SJCRH30 (cell line): Measurements from ENCODE around the gene RNF4. TPM values are rescaled to one million over a fixed set of nuclear protein-coding genes. Genes with fewer than 3 reads are reported as not detected.
"Not testable (repeated sequence)": the region's sequence is repeated elsewhere in the genome, so short reads cannot be mapped to it uniquely, and the experiment has no call there.

Experiments used
- DNase-seq, 2 experiments: peaks; one replicate each; pipeline ENCODE4 v3.0.0-alpha.2; 2015 to 2020
- H3K27ac ChIP-seq: fragments of 250-450 bp; sonication (Bioruptor Pico); 2 replicates; pipeline ENCODE4 v1.5.1; 2020; ENCODE audit warnings: mild to moderate bottlenecking, moderate library complexity
- H3K27me3 ChIP-seq: fragments of 250-450 bp; sonication (Bioruptor Pico); 2 replicates; pipeline ENCODE4 v1.5.1; 2020; ENCODE audit warnings: mild to moderate bottlenecking, moderate library complexity
- H3K36me3 ChIP-seq: fragments of 250-450 bp; sonication (Bioruptor Pico); 2 replicates; pipeline ENCODE4 v1.5.1; 2020; ENCODE audit warnings: mild to moderate bottlenecking, moderate library complexity
- H3K4me1 ChIP-seq: fragments of 250-450 bp; sonication (Bioruptor Pico); 2 replicates; pipeline ENCODE4 v1.5.1; 2020; ENCODE audit warnings: mild to moderate bottlenecking, moderate library complexity
- H3K4me3 ChIP-seq: fragments of 250-450 bp; sonication (Bioruptor Pico); 2 replicates; pipeline ENCODE4 v1.5.1; 2020; ENCODE audit warnings: mild to moderate bottlenecking, moderate library complexity
- H3K9me3 ChIP-seq: fragments of 250-450 bp; sonication (Bioruptor Pico); replicated peaks from 2 replicates; pipeline ENCODE4 v1.5.1; 2020; ENCODE audit warnings: mild to moderate bottlenecking, moderate library complexity
- total RNA-seq: library from RNA; depleted of rRNA; stranded (reverse); fragments of >200 nt; shearing (Covaris generic); gene quantifications from 2 replicates; pipeline ENCODE4 v1.2.3, GENCODE V29; 2014

The RNF4 gene
- total RNA-seq, 1 experiment from 2014 or later: 71.2 TPM

- Histone ChIP-seq H3K27ac (no peak overlapping the region), H3K27me3 (peaks cover 13% of the 10 kb centered on the region; the same call in 1 of the 2 replicates), H3K36me3 (no peaks in the 10 kb centered on the region), H3K4me3 (no peak overlapping the region), H3K4me1 (no peaks in the 10 kb centered on the region), H3K9me3 (no peaks in the 10 kb centered on the region)
- DNase-seq: no peak
Measured at GRCh38 chr4:2461246-2461960, 7.5 kb upstream of the RNF4 start.

GRCh38 chr4:2462218-2462991 lies 6.5 kb upstream of the RNF4 start:
- DNase-seq: peak; percentile 79 to 80
- peak overlapping the region; percentile 62 for H3K4me3 ChIP-seq
- no peaks in the 10 kb centered on the region for H3K36me3 ChIP-seq
- H3K9me3 ChIP-seq: no peaks in the 10 kb centered on the region
- H3K4me1 ChIP-seq: no peaks in the 10 kb centered on the region
- peaks cover 13% of the 10 kb centered on the region; the same call in 1 of the 2 replicates for H3K27me3 ChIP-seq
- H3K27ac ChIP-seq: no peak overlapping the region

- peak overlapping the region; percentile 62 for H3K4me3 ChIP-seq
Measured at GRCh38 chr4:2462992-2463762, 5.7 kb upstream of the RNF4 start.

GRCh38 chr4:2465032-2465431 lies 3.9 kb upstream of the RNF4 start:
- no peaks in the 10 kb centered on the region for H3K36me3 ChIP-seq
- no peak for DNase-seq

More at GRCh38 chr4:2462992-2463762, 5.7 kb upstream of the RNF4 start:
- no peaks in the 10 kb centered on the region for H3K9me3 ChIP-seq
- H3K27ac ChIP-seq: no peak overlapping the region
- H3K27me3 ChIP-seq: peaks cover 13% of the 10 kb centered on the region; the same call in 1 of the 2 replicates
- no peaks in the 10 kb centered on the region for H3K36me3 ChIP-seq
- H3K4me1 ChIP-seq: 0 out of 2 replicates have a peak, but pooled peaks cover 3% of the 10 kb centered on the region
- no peak for DNase-seq

GRCh38 chr4:2465544-2465943 lies 3.4 kb upstream of the RNF4 start:
- H3K27me3 ChIP-seq: peaks cover 13% of the 10 kb centered on the region; the same call in 1 of the 2 replicates
- DNase-seq, H3K4me1 ChIP-seq, H3K4me3 ChIP-seq, H3K27ac ChIP-seq, H3K9me3 ChIP-seq, H3K36me3 ChIP-seq: not testable (repeated sequence)

More at GRCh38 chr4:2465032-2465431, 3.9 kb upstream of the RNF4 start:
- H3K27ac ChIP-seq: no peak overlapping the region
- no peaks in the 10 kb centered on the region for H3K9me3 ChIP-seq
- peaks cover 13% of the 10 kb centered on the region; the same call in 1 of the 2 replicates for H3K27me3 ChIP-seq
- 0 out of 2 replicates have a peak, but pooled peaks cover 3% of the 10 kb centered on the region for H3K4me1 ChIP-seq
- no peak overlapping the region for H3K4me3 ChIP-seq

- Histone ChIP-seq H3K27me3 (no peaks in the 10 kb centered on the region), H3K9me3 (peaks cover 5% of the 10 kb centered on the region; the same call in 1 of the 2 replicates), H3K4me3 (peak overlapping the region; percentile 93), H3K27ac (peak overlapping the region; percentile 77), H3K36me3 (peaks cover 38% of the 10 kb centered on the region), H3K4me1 (peaks cover 3% of the 10 kb centered on the region; the same call in 1 of the 2 replicates)
- peak; percentile 58 to 61 for DNase-seq
Measured at GRCh38 chr4:2469192-2469984, 482 bp downstream of the RNF4 start.

- H3K27me3 ChIP-seq: no peaks in the 10 kb centered on the region
- peaks cover 5% of the 10 kb centered on the region; the same call in 1 of the 2 replicates for H3K9me3 ChIP-seq
- H3K4me3 ChIP-seq: no peak overlapping the region
- peaks cover 3% of the 10 kb centered on the region; the same call in 1 of the 2 replicates for H3K4me1 ChIP-seq
- peaks cover 46% of the 10 kb centered on the region for H3K36me3 ChIP-seq
- no peak overlapping the region for H3K27ac ChIP-seq
- no peak for DNase-seq
Measured at GRCh38 chr4:2470791-2471190, 1.9 kb downstream of the RNF4 start.

GRCh38 chr4:2472187-2472586 lies 3.3 kb downstream of the RNF4 start:
- no peak for DNase-seq
- H3K27me3 ChIP-seq: no peaks in the 10 kb centered on the region

GRCh38 chr4:2478229-2478628 lies 9.3 kb downstream of the RNF4 start:
- Histone ChIP-seq H3K9me3 (no peaks in the 10 kb centered on the region), H3K27ac (no peak overlapping the region), H3K4me3 (no peak overlapping the region), H3K4me1 (no peaks in the 10 kb centered on the region), H3K36me3 (peaks cover 35% of the 10 kb centered on the region), H3K27me3 (no peaks in the 10 kb centered on the region)
- no peak for DNase-seq

More at GRCh38 chr4:2472187-2472586, 3.3 kb downstream of the RNF4 start:
- Histone ChIP-seq H3K36me3 (peaks cover 58% of the 10 kb centered on the region), H3K9me3 (peaks cover 5% of the 10 kb centered on the region; the same call in 1 of the 2 replicates), H3K4me3 (no peak overlapping the region), H3K27ac (no peak overlapping the region), H3K4me1 (peaks cover 3% of the 10 kb centered on the region; the same call in 1 of the 2 replicates)

GRCh38 chr4:2480649-2481048 lies 11.7 kb downstream of the RNF4 start:
- H3K4me1 ChIP-seq: peaks cover 9% of the 10 kb centered on the region

GRCh38 chr4:2482192-2482591 lies 13.3 kb downstream of the RNF4 start:
- Histone ChIP-seq H3K9me3 (no peaks in the 10 kb centered on the region), H3K36me3 (peaks cover 7% of the 10 kb centered on the region), H3K4me3 (no peak overlapping the region), H3K4me1 (peaks cover 12% of the 10 kb centered on the region), H3K27ac (no peak overlapping the region), H3K27me3 (no peaks in the 10 kb centered on the region)
- no peak for DNase-seq

More at GRCh38 chr4:2480649-2481048, 11.7 kb downstream of the RNF4 start:
- H3K27ac ChIP-seq: no peak overlapping the region
- DNase-seq: no peak
- no peaks in the 10 kb centered on the region for H3K27me3 ChIP-seq
- H3K9me3 ChIP-seq: no peaks in the 10 kb centered on the region
- H3K36me3 ChIP-seq: peaks cover 18% of the 10 kb centered on the region
- no peak overlapping the region for H3K4me3 ChIP-seq

GRCh38 chr4:2482693-2483092 lies 13.8 kb downstream of the RNF4 start:
- Histone ChIP-seq H3K27ac (no peak overlapping the region), H3K36me3 (peaks cover 8% of the 10 kb centered on the region), H3K4me3 (no peak overlapping the region), H3K4me1 (peaks cover 12% of the 10 kb centered on the region), H3K27me3 (no peaks in the 10 kb centered on the region), H3K9me3 (no peaks in the 10 kb centered on the region)
- no peak for DNase-seq

- no peaks in the 10 kb centered on the region for H3K9me3 ChIP-seq
- H3K36me3 ChIP-seq: peaks cover 8% of the 10 kb centered on the region
- H3K27ac ChIP-seq: no peak overlapping the region
- no peak for DNase-seq
- H3K27me3 ChIP-seq: no peaks in the 10 kb centered on the region
- H3K4me1 ChIP-seq: peaks cover 12% of the 10 kb centered on the region
- no peak overlapping the region for H3K4me3 ChIP-seq
Measured at GRCh38 chr4:2483237-2483636, 14.3 kb downstream of the RNF4 start.

GRCh38 chr4:2484185-2484584 lies 15.3 kb downstream of the RNF4 start:
- peaks cover 12% of the 10 kb centered on the region for H3K4me1 ChIP-seq
- H3K27me3 ChIP-seq: no peaks in the 10 kb centered on the region
- DNase-seq: peak in 1 of 2 experiments; percentile 22
- H3K27ac ChIP-seq: no peak overlapping the region
- no peak overlapping the region for H3K4me3 ChIP-seq
- no peaks in the 10 kb centered on the region for H3K9me3 ChIP-seq
- peaks cover 8% of the 10 kb centered on the region for H3K36me3 ChIP-seq
